Astrocyte (in vitro differentiated cells and primary cell): ENCODE results near the gene FAF1. TPM values are rescaled to one million over a fixed set of nuclear protein-coding genes. Genes with fewer than 3 reads are reported as not detected.

ENCODE experiments used
- DNase-seq: peaks from one replicate; pipeline ENCODE4 v3.0.0-alpha.2; 2010; ENCODE audit warnings: low read depth
- FAIRE-seq: peaks from 2 replicates; lab custom pipeline; 2011; peaks lifted over from hg19 to GRCh38; lab: Jason Lieb, UNC
- H2AFZ ChIP-seq: 2 replicates; pipeline ENCODE4 v1.6.0; 2012; ENCODE audit warnings: low read depth, low read length, inconsistent platforms
- H3K27ac ChIP-seq: 2 replicates; pipeline ENCODE4 v1.5.1; 2011; ENCODE audit warnings: low read depth, low read length, inconsistent platforms
- H3K27me3 ChIP-seq: 2 replicates; pipeline ENCODE4 v1.6.0; 2011; ENCODE audit warnings: low read length, inconsistent platforms; ENCODE audit not compliant: insufficient read depth
- H3K36me3 ChIP-seq: 2 replicates; pipeline ENCODE4 v1.5.1; 2011; ENCODE audit warnings: low read length, inconsistent platforms; ENCODE audit not compliant: insufficient read depth
- H3K4me1 ChIP-seq: 2 replicates; pipeline ENCODE4 v1.5.1; 2011; ENCODE audit warnings: low read length, inconsistent platforms; ENCODE audit not compliant: insufficient read depth
- H3K4me2 ChIP-seq: 2 replicates; pipeline ENCODE4 v1.6.0; 2012; ENCODE audit warnings: low read length, inconsistent platforms
- H3K4me3 ChIP-seq: 2 replicates; pipeline ENCODE4 v1.5.1; 2011; ENCODE audit warnings: low read depth, mild to moderate bottlenecking, low read length, inconsistent platforms; ENCODE audit not compliant: insufficient read depth
- H3K79me2 ChIP-seq: 2 replicates; pipeline ENCODE4 v1.6.0; 2012; ENCODE audit warnings: mild to moderate bottlenecking, low read length, inconsistent platforms; ENCODE audit not compliant: insufficient read depth
- H3K9ac ChIP-seq: 2 replicates; pipeline ENCODE4 v1.6.0; 2012; ENCODE audit warnings: mild to moderate bottlenecking, low read length, inconsistent platforms
- H3K9me3 ChIP-seq: 2 replicates; pipeline ENCODE4 v1.5.1; 2012; ENCODE audit warnings: low read depth, mild to moderate bottlenecking, low read length, inconsistent platforms; ENCODE audit not compliant: insufficient read depth
- H4K20me1 ChIP-seq: 2 replicates; pipeline ENCODE4 v1.6.0; 2012; ENCODE audit warnings: low read length, inconsistent platforms; ENCODE audit not compliant: insufficient read depth
- H3K27ac Mint-ChIP-seq: one replicate; pipeline ENCODE4 v1.8.0; 2021; ENCODE audit warnings: mild to moderate bottlenecking, mixed read lengths; ENCODE audit not compliant: unreplicated experiment
- H3K27me3 Mint-ChIP-seq: one replicate; pipeline ENCODE4 v1.8.0; 2021; ENCODE audit warnings: low read depth, mixed read lengths; ENCODE audit not compliant: unreplicated experiment
- H3K36me3 Mint-ChIP-seq: one replicate; pipeline ENCODE4 v1.8.0; 2021; ENCODE audit warnings: low read depth, mixed read lengths; ENCODE audit not compliant: unreplicated experiment
- H3K4me1 Mint-ChIP-seq: one replicate; pipeline ENCODE4 v1.8.0; 2021; ENCODE audit warnings: low read depth, mixed read lengths; ENCODE audit not compliant: unreplicated experiment
- H3K4me3 Mint-ChIP-seq: one replicate; pipeline ENCODE4 v1.8.0; 2021; ENCODE audit warnings: mild to moderate bottlenecking, moderate library complexity, mixed read lengths; ENCODE audit not compliant: unreplicated experiment
- H3K9me3 Mint-ChIP-seq: one replicate; pipeline ENCODE4 v1.8.0; 2021; ENCODE audit warnings: mild to moderate bottlenecking, mixed read lengths; ENCODE audit not compliant: unreplicated experiment
- EZH2 ChIP-seq: IDR thresholded peaks from 2 replicates; pipeline ENCODE4 v1.6.1; 2012; ENCODE audit warnings: mild to moderate bottlenecking, low read length, inconsistent platforms; ENCODE audit not compliant: insufficient read depth
- total RNA-seq: library from RNA; stranded (reverse); gene quantifications from 2 replicates; pipeline ENCODE4 v1.2.1, GENCODE V29; 2021
- TF ChIP-seq, protein P1 (sequence below): IDR thresholded peaks from 2 replicates; pipeline ENCODE4 v1.5.1; 2011; ENCODE audit warnings: low read depth, mild to moderate bottlenecking, inconsistent platforms, low read length, moderate library complexity; ENCODE audit not compliant: insufficient read depth

The FAF1 gene
- total RNA-seq, 1 donor from 2014 or later = 35.4 TPM

DNA sequence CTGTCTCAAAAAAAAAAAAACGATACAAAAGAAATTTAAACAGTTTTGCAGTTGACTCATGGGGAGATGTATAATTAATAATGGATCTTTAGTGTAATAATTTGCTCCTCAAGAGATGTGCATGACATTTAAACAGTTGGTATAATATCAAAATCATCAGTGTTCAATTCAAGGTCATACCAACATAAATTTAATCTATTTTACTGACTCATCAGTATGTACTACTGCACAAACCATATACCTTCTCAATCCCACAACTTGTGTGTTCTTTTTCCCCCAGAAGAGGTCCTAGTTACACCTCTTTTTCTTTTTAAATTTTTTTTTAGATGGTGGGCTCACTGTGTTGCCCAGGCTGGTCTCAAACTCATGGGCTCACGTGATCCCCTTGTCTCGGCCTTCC is 33.6 kb upstream of the FAF1 start:
- Histone ChIP-seq H3K4me3 (no peak overlapping the region), H3K9ac (no peak overlapping the region), H3K4me1 (no peaks in the 10 kb centered on the region), H3K9me3 (no peaks in the 10 kb centered on the region), H3K27ac (no peak overlapping the region), H2AFZ (no peak overlapping the region), H3K79me2 (no peaks in the 10 kb centered on the region), H4K20me1 (no peaks in the 10 kb centered on the region), H3K36me3 (no peaks in the 10 kb centered on the region), H3K4me2 (no peak overlapping the region), H3K27me3 (no peaks in the 10 kb centered on the region)
- DNase-seq (no peak), FAIRE-seq (no peak)
- Mint-ChIP-seq H3K36me3 (no peaks in the 10 kb centered on the region), H3K27ac (no peak overlapping the region), H3K4me1 (no peaks in the 10 kb centered on the region), H3K4me3 (no peak overlapping the region), H3K9me3 (no peaks in the 10 kb centered on the region), H3K27me3 (peaks cover 3% of the 10 kb centered on the region)
- TF ChIP-seq EZH2 = no peak
- TF ChIP-seq, protein P1, sequence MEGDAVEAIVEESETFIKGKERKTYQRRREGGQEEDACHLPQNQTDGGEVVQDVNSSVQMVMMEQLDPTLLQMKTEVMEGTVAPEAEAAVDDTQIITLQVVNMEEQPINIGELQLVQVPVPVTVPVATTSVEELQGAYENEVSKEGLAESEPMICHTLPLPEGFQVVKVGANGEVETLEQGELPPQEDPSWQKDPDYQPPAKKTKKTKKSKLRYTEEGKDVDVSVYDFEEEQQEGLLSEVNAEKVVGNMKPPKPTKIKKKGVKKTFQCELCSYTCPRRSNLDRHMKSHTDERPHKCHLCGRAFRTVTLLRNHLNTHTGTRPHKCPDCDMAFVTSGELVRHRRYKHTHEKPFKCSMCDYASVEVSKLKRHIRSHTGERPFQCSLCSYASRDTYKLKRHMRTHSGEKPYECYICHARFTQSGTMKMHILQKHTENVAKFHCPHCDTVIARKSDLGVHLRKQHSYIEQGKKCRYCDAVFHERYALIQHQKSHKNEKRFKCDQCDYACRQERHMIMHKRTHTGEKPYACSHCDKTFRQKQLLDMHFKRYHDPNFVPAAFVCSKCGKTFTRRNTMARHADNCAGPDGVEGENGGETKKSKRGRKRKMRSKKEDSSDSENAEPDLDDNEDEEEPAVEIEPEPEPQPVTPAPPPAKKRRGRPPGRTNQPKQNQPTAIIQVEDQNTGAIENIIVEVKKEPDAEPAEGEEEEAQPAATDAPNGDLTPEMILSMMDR = no peak

DNA sequence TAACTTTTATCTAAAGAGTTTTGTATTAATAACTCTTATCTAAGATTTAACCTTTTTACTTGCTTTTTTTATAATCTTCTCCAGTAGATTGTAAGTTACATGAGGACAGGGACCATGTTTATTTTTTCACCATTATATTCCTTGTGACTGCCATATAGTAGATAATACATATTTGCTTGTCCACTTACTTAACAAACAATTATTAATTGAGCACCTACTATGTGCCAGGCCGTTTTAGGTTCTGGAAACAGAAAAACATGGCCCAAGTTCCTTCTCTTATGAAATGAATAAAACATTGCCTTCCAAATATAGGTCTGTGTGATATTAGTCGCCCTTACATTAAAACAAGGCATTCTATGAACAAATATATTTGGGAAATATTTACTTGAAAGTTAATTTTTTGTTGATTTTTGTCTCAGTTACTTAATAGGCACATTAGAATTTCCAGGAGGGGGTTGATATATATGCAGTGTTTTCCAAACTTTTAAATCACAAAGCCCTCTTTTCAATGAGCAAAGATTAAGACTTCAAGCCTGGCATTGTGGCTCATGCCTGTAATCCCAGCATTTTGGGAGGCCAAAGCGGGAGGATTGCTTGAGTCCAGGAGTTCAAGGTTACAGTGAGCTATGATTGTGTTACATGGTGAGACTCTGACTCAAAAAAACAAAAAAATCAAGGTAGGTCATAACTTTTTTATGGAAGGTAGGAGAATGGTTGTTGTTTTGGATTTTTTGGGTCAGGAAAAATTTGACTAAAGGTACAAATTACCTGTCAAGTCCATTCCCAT is 32.7 kb upstream of the FAF1 start:
- Histone ChIP-seq H2AFZ (no peak overlapping the region), H4K20me1 (no peaks in the 10 kb centered on the region), H3K9ac (no peak overlapping the region), H3K36me3 (no peaks in the 10 kb centered on the region), H3K27ac (no peak overlapping the region), H3K27me3 (no peaks in the 10 kb centered on the region), H3K9me3 (no peaks in the 10 kb centered on the region), H3K4me2 (no peak overlapping the region), H3K4me1 (no peaks in the 10 kb centered on the region), H3K4me3 (no peak overlapping the region), H3K79me2 (no peaks in the 10 kb centered on the region)
- Mint-ChIP-seq H3K4me3 (no peak overlapping the region), H3K27ac (no peak overlapping the region), H3K9me3 (no peaks in the 10 kb centered on the region), H3K36me3 (no peaks in the 10 kb centered on the region), H3K4me1 (no peaks in the 10 kb centered on the region), H3K27me3 (peaks cover 3% of the 10 kb centered on the region)
- no peak for DNase-seq
- FAIRE-seq = no peak
- TF ChIP-seq, protein P1 = no peak
- no peak for TF ChIP-seq EZH2

DNA sequence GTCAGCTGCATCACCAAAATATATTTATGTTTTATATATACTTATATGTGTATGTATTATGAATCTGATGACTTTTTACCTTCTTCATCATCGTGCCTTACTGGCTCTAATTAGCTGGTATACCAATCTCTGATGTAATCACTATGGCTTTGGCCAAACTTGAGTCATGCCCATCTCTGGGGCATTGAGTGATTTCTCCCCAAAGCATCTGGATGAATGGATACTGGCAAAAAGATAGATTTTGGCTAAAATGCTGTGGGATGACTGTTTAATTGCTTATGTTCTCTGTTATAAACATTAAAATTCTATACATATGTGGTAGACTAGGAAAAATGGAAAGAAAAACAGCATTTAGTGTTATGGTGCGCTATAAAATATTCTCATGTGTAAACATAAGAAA is 29.6 kb upstream of the FAF1 start:
- DNase-seq (no peak), FAIRE-seq (no peak)
- no peaks in the 10 kb centered on the region for H3K4me1 ChIP-seq
- no peak for TF ChIP-seq EZH2
- TF ChIP-seq, protein P1 = no peak
- peaks cover 11% of the 10 kb centered on the region for H3K27me3 Mint-ChIP-seq
- no peaks in the 10 kb centered on the region for H3K9me3 Mint-ChIP-seq
- no peaks in the 10 kb centered on the region for H3K9me3 ChIP-seq
- no peak overlapping the region for H3K4me2 ChIP-seq
- H4K20me1 ChIP-seq = no peaks in the 10 kb centered on the region
- H3K79me2 ChIP-seq = no peaks in the 10 kb centered on the region
- H3K36me3 Mint-ChIP-seq = no peaks in the 10 kb centered on the region
- no peak overlapping the region for H3K27ac Mint-ChIP-seq
- no peaks in the 10 kb centered on the region for H3K27me3 ChIP-seq
- H3K27ac ChIP-seq = no peak overlapping the region
- no peaks in the 10 kb centered on the region for H3K36me3 ChIP-seq
- no peak overlapping the region for H3K9ac ChIP-seq
- no peak overlapping the region for H3K4me3 ChIP-seq
- H2AFZ ChIP-seq = no peak overlapping the region
- no peak overlapping the region for H3K4me3 Mint-ChIP-seq
- no peaks in the 10 kb centered on the region for H3K4me1 Mint-ChIP-seq
